ENCODE measurements around the gene TMEM8B.

- TF ChIP-seq POLR2A (IDR thresholded peaks at IDR 0.05) (no peak), POLR2AphosphoS5 (IDR thresholded peaks at IDR 0.05) (no peak)
- TF ChIP-seq, protein P1, sequence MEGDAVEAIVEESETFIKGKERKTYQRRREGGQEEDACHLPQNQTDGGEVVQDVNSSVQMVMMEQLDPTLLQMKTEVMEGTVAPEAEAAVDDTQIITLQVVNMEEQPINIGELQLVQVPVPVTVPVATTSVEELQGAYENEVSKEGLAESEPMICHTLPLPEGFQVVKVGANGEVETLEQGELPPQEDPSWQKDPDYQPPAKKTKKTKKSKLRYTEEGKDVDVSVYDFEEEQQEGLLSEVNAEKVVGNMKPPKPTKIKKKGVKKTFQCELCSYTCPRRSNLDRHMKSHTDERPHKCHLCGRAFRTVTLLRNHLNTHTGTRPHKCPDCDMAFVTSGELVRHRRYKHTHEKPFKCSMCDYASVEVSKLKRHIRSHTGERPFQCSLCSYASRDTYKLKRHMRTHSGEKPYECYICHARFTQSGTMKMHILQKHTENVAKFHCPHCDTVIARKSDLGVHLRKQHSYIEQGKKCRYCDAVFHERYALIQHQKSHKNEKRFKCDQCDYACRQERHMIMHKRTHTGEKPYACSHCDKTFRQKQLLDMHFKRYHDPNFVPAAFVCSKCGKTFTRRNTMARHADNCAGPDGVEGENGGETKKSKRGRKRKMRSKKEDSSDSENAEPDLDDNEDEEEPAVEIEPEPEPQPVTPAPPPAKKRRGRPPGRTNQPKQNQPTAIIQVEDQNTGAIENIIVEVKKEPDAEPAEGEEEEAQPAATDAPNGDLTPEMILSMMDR (IDR thresholded peaks at IDR 0.05), result no peak
These were observed 12.0 kb downstream of the TMEM8B start for GRCh38 chr9:35840881-35841644.

Data from gastroesophageal sphincter (tissue), 3 donors.